HepG2 (cell line): Measurements from ENCODE around the gene PITRM1. TPM values are rescaled to one million over a fixed set of nuclear protein-coding genes. Genes with fewer than 3 reads are reported as not detected.

Source experiments
- ATAC-seq: fragments of 200-7000 bp; cut with Tn5 transposase; 3 replicates; pipeline ENCODE4 v1.9.1; 2020; ENCODE audit warnings: mild to moderate bottlenecking, moderate library complexity
- BruUV-seq: library from RNA; stranded (reverse); fragments of 400-500 nt; replicated peaks from 2 replicates; lab custom pipeline; 2021; lab: Mats Ljungman, UMichigan
- CTCF ChIA-PET: fragments of 300-600 bp; formaldehyde crosslinking; extraction: SDS; loops from one replicate; lab custom pipeline; 2021; ENCODE audit warnings: low total read pairs, inconsistent platforms, low intra/inter-chr PET ratio; lab: Yijun Ruan, JAX
- POLR2A ChIA-PET: fragments of 350-600 bp; sonication (Branson Sonifier 250); formaldehyde crosslinking; loops from one replicate; lab custom pipeline; 2020; ENCODE audit warnings: antibody characterized with exemption, inconsistent platforms; lab: Yijun Ruan, JAX
- DNase-seq: peaks from one replicate; pipeline ENCODE4 v3.0.0-alpha.2; 2015; ENCODE audit warnings: low spot score
- FAIRE-seq: peaks from 3 replicates; lab custom pipeline; 2011; peaks lifted over from hg19 to GRCh38; lab: Jason Lieb, UNC
- H2AFZ ChIP-seq: one replicate; pipeline ENCODE4 v1.6.1; 2011; ENCODE audit warnings: low read length, inconsistent platforms
- H3K27ac ChIP-seq: fragments of 300-600 bp; 3 replicates; pipeline ENCODE4 v1.8.0; 2011; ENCODE audit warnings: mixed run types, mild to moderate bottlenecking, mixed read lengths, low read length, inconsistent platforms; ENCODE audit not compliant: insufficient read depth; ENCODE audit errors: extremely low read length
- H3K27me3 ChIP-seq, 2 experiments: fragments of 200-600 bp in 1 of 2; 2 replicates in 1 of 2; 3 replicates in 1 of 2; pipeline versions ENCODE4 v1.6.0 to v1.8.0; 2011; ENCODE audit warnings: low read length in 2 of 2, mild to moderate bottlenecking in 2 of 2, moderate library complexity in 2 of 2, inconsistent platforms in 1 of 2; ENCODE audit not compliant: insufficient read depth in 2 of 2, control insufficient read depth in 1 of 2
- H3K36me3 ChIP-seq, 2 experiments: fragments of 200-600 bp in 1 of 2; replicated peaks in 1 of 2; 2 replicates in 1 of 2; 3 replicates in 1 of 2; pipeline versions ENCODE4 v1.5.1 to v1.8.0; 2011; ENCODE audit warnings: low read length in 2 of 2, inconsistent platforms in 1 of 2; ENCODE audit not compliant: insufficient read depth in 2 of 2, control insufficient read depth in 1 of 2
- H3K4me1 ChIP-seq: 2 replicates; pipeline ENCODE4 v1.5.1; 2012; ENCODE audit warnings: low read length, inconsistent platforms; ENCODE audit not compliant: insufficient read depth
- H3K4me2 ChIP-seq: 2 replicates; pipeline ENCODE4 v1.6.0; 2011; ENCODE audit warnings: low read depth, low read length, inconsistent platforms
- H3K4me3 ChIP-seq, 3 experiments: fragments of 200-600 bp in 1 of 3; sonication (generic), shearing (Covaris generic) in 1 of 3; replicated peaks in 1 of 3; 2 replicates each; pipeline ENCODE4 v1.5.1; 2011 to 2016; ENCODE audit warnings: low read length in 3 of 3, inconsistent platforms in 2 of 3, low read depth in 2 of 3, mild to moderate bottlenecking in 2 of 3, control low read depth in 1 of 3, mixed read lengths in 1 of 3; ENCODE audit not compliant: insufficient read depth in 1 of 3
- H3K79me2 ChIP-seq: one replicate; pipeline ENCODE4 v1.6.1; 2011; ENCODE audit warnings: low read length, inconsistent platforms; ENCODE audit not compliant: insufficient read depth
- H3K9ac ChIP-seq: 2 replicates; pipeline ENCODE4 v1.6.0; 2011; ENCODE audit warnings: mild to moderate bottlenecking, low read depth, low read length, inconsistent platforms; ENCODE audit not compliant: insufficient read depth
- H3K9me3 ChIP-seq: 2 replicates; pipeline ENCODE4 v1.5.1; 2012; ENCODE audit warnings: mild to moderate bottlenecking, low read length
- H4K20me1 ChIP-seq: 2 replicates; pipeline ENCODE4 v1.6.0; 2011; ENCODE audit warnings: inconsistent platforms, mild to moderate bottlenecking, low read length, moderate library complexity; ENCODE audit not compliant: insufficient read depth
- GPN1 ChIP-seq: sonication (generic); formaldehyde crosslinking; IDR thresholded peaks from 2 replicates; pipeline ENCODE4 v1.5.1; 2020; ENCODE audit warnings: missing genetic modification reagents, borderline replicate concordance
- MZF1 ChIP-seq: sonication (generic); formaldehyde crosslinking; IDR thresholded peaks from 2 replicates; pipeline ENCODE4 v1.8.1; 2023; ENCODE audit warnings: mild to moderate bottlenecking, missing genetic modification reagents, borderline replicate concordance
- NFE2L1 ChIP-seq: sonication (generic); formaldehyde crosslinking; IDR thresholded peaks from 2 replicates; pipeline ENCODE4 v1.4.0; 2020; ENCODE audit warnings: missing genetic modification reagents, mild to moderate bottlenecking, borderline replicate concordance
- NRL ChIP-seq: sonication (generic); formaldehyde crosslinking; IDR thresholded peaks from 2 replicates; pipeline ENCODE4 v1.5.0; 2020; ENCODE audit warnings: missing genetic modification reagents, mild to moderate bottlenecking, moderate library complexity, borderline replicate concordance
- PAWR ChIP-seq: sonication (generic); formaldehyde crosslinking; IDR thresholded peaks from 2 replicates; pipeline ENCODE4 v1.4.0; 2020; ENCODE audit warnings: missing genetic modification reagents, mild to moderate bottlenecking, borderline replicate concordance
- SP140L ChIP-seq: sonication (generic); formaldehyde crosslinking; IDR thresholded peaks from 2 replicates; pipeline ENCODE4 v1.4.0; 2020; ENCODE audit warnings: missing genetic modification reagents, borderline replicate concordance
- TBX2 ChIP-seq: sonication (generic); formaldehyde crosslinking; IDR thresholded peaks from 2 replicates; pipeline ENCODE4 v1.5.0; 2020; ENCODE audit warnings: missing genetic modification reagents, mild to moderate bottlenecking, borderline replicate concordance
- ZNF20 ChIP-seq: sonication (generic); formaldehyde crosslinking; IDR thresholded peaks from 2 replicates; pipeline ENCODE4 v1.4.0; 2020; ENCODE audit warnings: mild to moderate bottlenecking, moderate library complexity, missing genetic modification reagents
- ZNF256 ChIP-seq: sonication (generic); formaldehyde crosslinking; conservative IDR thresholded peaks from 2 replicates; pipeline ENCODE4 v1.4.0; 2020; ENCODE audit warnings: missing genetic modification reagents
- ZNF335 ChIP-seq: sonication (generic); formaldehyde crosslinking; IDR thresholded peaks from 2 replicates; pipeline ENCODE4 v1.4.0; 2020; ENCODE audit warnings: missing genetic modification reagents
- WGBS: methylation state at CpG from one replicate; pipeline ENCODE4 v1.1.6; 2017; ENCODE audit warnings: low lambda C conversion rate; 5-methylcytosine and 5-hydroxymethylcytosine counted together
- in situ Hi-C: cut with HindIII; loops from 2 replicates; pipeline ENCODE4 v1.10.0; 2017; ENCODE audit warnings: low pct_unique_long_range_greater_than_20kb; ENCODE audit not compliant: extremely low pct_ligation_motif_present
- intact Hi-C: fragments of 100-400 bp; cut with micrococcal nuclease; formaldehyde crosslinking; loops from one replicate; pipeline ENCODE4 v1.10.0; 2022; ENCODE audit not compliant: unreplicated experiment
- polyA plus RNA-seq, 8 experiments: library from polyadenylated mRNA; depleted of rRNA in 3 of 8; stranded (reverse) in 7 of 8; unstranded in 1 of 8; fragments of >200 nt; fragmentation: Illumina TruSeq in 4 of 8; extraction: Trizol in 4 of 8; gene quantifications; 2 replicates each; pipeline versions ENCODE4 v1.2.1 to v1.2.3, GENCODE V29; 2011 to 2016; ENCODE audit warnings: low read depth in 4 of 8, missing spikeins in 1 of 8, mixed read lengths in 1 of 8; ENCODE audit not compliant: insufficient read depth in 1 of 8
- total RNA-seq, 5 experiments: library from RNA; depleted of rRNA; stranded (reverse); fragments of >200 nt; fragmentation: Illumina TruSeq; extraction: Trizol; gene quantifications; 2 replicates each; pipeline ENCODE4 v1.2.3, GENCODE V29; 2016; ENCODE audit warnings: low read depth in 1 of 5
- TF ChIP-seq, protein P1 (sequence below): sonication (generic); formaldehyde crosslinking; IDR thresholded peaks from 2 replicates; pipeline ENCODE4 v1.4.0; 2020; ENCODE audit warnings: mild to moderate bottlenecking, missing genetic modification reagents, borderline replicate concordance
- TF ChIP-seq, protein P2 (sequence below): sonication (generic); formaldehyde crosslinking; IDR thresholded peaks from 2 replicates; pipeline ENCODE4 v1.8.0; 2022; ENCODE audit warnings: mild to moderate bottlenecking, missing genetic modification reagents, moderate library complexity
- TF ChIP-seq, protein P3 (sequence below): sonication (generic); formaldehyde crosslinking; IDR thresholded peaks from 2 replicates; pipeline ENCODE4 v1.9.0; 2021; ENCODE audit warnings: missing genetic modification reagents, borderline replicate concordance
- TF ChIP-seq, protein P4 (sequence below): sonication (generic); formaldehyde crosslinking; IDR thresholded peaks from 2 replicates; pipeline ENCODE4 v1.4.0; 2020; ENCODE audit warnings: missing genetic modification reagents, borderline replicate concordance
- TF ChIP-seq, protein P5 (sequence below): sonication (generic); formaldehyde crosslinking; IDR thresholded peaks from 2 replicates; pipeline ENCODE4 v1.5.1; 2020; ENCODE audit warnings: mild to moderate bottlenecking, missing genetic modification reagents

Gene PITRM1
- total and polyA plus RNA-seq, 2 of the 13 experiments (the other 11 are each of a cell fraction or from before 2014, with no cell fraction given): 16.4 to 29.0 TPM

DNA sequence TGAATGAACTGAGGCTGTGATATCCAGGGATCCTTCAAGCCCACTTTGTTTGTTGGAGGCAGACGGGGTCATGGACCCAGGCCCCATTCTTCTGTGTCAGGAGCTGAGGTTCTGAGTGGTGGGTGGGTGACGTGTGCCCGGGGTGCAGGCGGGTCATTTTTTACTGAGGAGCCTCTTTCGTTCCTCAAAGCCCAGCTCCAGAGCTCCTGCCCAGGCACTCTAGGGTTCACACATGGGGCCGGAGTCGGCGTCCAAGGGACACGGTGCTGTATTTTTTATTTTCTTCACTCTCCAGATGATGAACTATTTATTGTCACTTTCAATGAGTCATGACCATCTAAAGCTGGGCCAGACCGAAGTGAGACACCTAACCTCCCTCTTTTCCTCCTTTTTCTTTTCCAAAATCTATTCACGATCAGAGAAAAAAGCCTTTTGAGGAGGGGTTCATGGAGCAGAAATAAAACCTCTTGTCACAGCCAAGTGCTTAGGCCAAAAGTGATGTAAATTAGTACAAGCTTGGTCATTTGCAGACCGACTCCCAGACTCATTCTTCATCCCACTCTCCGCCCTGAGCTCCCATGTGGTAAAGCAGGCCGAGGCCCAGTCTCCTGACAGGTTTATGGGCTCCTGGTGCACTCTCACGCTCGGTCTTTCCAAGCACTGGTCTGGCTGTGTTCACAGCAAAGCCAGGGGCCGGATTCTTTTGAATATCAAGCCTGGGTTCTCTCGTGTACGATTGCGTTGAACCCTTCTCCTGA is 41.4 kb upstream of the PITRM1 start:
- no peak overlapping the region for H3K4me3 ChIP-seq
- POLR2A ChIA-PET: no interaction called here
- intact Hi-C loops: no loop called here
- ATAC-seq: no peak
- BruUV-seq: no TSS peak
- no peak for DNase-seq
- CTCF ChIA-PET: no interaction called here
- no peaks in the 10 kb centered on the region for H4K20me1 ChIP-seq
- TF ChIP-seq, protein P1, sequence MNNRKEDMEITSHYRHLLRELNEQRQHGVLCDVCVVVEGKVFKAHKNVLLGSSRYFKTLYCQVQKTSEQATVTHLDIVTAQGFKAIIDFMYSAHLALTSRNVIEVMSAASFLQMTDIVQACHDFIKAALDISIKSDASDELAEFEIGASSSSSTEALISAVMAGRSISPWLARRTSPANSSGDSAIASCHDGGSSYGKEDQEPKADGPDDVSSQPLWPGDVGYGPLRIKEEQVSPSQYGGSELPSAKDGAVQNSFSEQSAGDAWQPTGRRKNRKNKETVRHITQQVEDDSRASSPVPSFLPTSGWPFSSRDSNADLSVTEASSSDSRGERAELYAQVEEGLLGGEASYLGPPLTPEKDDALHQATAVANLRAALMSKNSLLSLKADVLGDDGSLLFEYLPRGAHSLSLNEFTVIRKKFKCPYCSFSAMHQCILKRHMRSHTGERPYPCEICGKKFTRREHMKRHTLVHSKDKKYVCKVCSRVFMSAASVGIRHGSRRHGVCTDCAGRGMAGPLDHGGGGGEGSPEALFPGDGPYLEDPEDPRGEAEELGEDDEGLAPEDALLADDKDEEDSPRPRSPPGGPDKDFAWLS (CRISPR knock-in tag): no peak
- TF ChIP-seq ZNF256 (CRISPR knock-in tag): no peak
- TF ChIP-seq GPN1: no peak
- no peak for TF ChIP-seq ZNF20 (CRISPR knock-in tag)
- TF ChIP-seq ZNF335 (CRISPR knock-in tag): no peak
- no peak for TF ChIP-seq MZF1 (CRISPR knock-in tag)
- no peak for TF ChIP-seq NRL
- no peak for TF ChIP-seq PAWR (CRISPR knock-in tag)
- TF ChIP-seq, protein P2, sequence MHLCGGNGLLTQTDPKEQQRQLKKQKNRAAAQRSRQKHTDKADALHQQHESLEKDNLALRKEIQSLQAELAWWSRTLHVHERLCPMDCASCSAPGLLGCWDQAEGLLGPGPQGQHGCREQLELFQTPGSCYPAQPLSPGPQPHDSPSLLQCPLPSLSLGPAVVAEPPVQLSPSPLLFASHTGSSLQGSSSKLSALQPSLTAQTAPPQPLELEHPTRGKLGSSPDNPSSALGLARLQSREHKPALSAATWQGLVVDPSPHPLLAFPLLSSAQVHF (CRISPR knock-in tag): no peak
- TF ChIP-seq, protein P3, sequence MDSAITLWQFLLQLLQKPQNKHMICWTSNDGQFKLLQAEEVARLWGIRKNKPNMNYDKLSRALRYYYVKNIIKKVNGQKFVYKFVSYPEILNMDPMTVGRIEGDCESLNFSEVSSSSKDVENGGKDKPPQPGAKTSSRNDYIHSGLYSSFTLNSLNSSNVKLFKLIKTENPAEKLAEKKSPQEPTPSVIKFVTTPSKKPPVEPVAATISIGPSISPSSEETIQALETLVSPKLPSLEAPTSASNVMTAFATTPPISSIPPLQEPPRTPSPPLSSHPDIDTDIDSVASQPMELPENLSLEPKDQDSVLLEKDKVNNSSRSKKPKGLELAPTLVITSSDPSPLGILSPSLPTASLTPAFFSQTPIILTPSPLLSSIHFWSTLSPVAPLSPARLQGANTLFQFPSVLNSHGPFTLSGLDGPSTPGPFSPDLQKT: no peak
- TF ChIP-seq TBX2 (CRISPR knock-in tag): no peak
- TF ChIP-seq, protein P4, sequence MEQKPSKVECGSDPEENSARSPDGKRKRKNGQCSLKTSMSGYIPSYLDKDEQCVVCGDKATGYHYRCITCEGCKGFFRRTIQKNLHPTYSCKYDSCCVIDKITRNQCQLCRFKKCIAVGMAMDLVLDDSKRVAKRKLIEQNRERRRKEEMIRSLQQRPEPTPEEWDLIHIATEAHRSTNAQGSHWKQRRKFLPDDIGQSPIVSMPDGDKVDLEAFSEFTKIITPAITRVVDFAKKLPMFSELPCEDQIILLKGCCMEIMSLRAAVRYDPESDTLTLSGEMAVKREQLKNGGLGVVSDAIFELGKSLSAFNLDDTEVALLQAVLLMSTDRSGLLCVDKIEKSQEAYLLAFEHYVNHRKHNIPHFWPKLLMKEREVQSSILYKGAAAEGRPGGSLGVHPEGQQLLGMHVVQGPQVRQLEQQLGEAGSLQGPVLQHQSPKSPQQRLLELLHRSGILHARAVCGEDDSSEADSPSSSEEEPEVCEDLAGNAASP (CRISPR knock-in tag): no peak
- TF ChIP-seq NFE2L1 (CRISPR knock-in tag): no peak
- TF ChIP-seq, protein P5, sequence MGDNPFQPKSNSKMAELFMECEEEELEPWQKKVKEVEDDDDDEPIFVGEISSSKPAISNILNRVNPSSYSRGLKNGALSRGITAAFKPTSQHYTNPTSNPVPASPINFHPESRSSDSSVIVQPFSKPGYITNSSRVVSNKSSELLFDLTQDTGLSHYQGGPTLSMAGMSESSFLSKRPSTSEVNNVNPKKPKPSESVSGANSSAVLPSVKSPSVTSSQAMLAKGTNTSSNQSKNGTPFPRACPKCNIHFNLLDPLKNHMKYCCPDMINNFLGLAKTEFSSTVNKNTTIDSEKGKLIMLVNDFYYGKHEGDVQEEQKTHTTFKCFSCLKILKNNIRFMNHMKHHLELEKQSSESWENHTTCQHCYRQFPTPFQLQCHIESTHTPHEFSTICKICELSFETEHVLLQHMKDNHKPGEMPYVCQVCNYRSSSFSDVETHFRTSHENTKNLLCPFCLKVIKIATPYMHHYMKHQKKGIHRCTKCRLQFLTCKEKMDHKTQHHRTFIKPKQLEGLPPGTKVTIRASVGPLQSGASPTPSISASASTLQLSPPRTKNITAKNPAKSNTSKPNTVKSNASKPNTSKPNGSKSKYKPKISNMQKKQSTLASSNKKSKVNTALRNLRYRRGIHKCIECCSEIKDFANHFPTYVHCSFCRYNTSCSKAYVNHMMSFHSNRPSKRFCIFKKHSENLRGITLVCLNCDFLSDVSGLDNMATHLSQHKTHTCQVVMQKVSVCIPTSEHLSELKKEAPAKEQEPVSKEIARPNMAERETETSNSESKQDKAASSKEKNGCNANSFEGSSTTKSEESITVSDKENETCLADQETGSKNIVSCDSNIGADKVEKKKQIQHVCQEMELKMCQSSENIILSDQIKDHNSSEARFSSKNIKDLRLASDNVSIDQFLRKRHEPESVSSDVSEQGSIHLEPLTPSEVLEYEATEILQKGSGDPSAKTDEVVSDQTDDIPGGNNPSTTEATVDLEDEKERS (CRISPR knock-in tag): no peak
- TF ChIP-seq SP140L: no peak
- FAIRE-seq: no peak
- H3K36me3 ChIP-seq: no peaks in the 10 kb centered on the region
- no peak overlapping the region for H3K9ac ChIP-seq
- no peak overlapping the region for H3K4me2 ChIP-seq
- H3K27ac ChIP-seq: no peak overlapping the region
- in situ Hi-C loops: no loop called here
- no peaks in the 10 kb centered on the region for H3K4me1 ChIP-seq
- H3K79me2 ChIP-seq: no peaks in the 10 kb centered on the region
- peaks cover 4 to 24% of the 10 kb centered on the region in 2 experiments; a peak in 4 of 5 replicates for H3K27me3 ChIP-seq
- H2AFZ ChIP-seq: no peak overlapping the region
- no peaks in the 10 kb centered on the region for H3K9me3 ChIP-seq
- WGBS: 19% methylated on average over 19 of the region's 20 CpGs
